ENCODE measurements around the gene ADGRV1. TPM values are rescaled to one million over a fixed set of nuclear protein-coding genes. Genes with fewer than 3 reads are reported as not detected.
"Not testable (repeated sequence)": the region's sequence is repeated elsewhere in the genome, so short reads cannot be mapped to it uniquely, and the experiment has no call there.

Gene ADGRV1
- total RNA-seq, 1 donor from 2014 or later: 474 TPM

- DNase-seq: no peak
Measured at GRCh38 chr5:91006713-91007112, 448.1 kb downstream of the ADGRV1 start.

- no peak for DNase-seq
Measured at GRCh38 chr5:91007251-91007650, 448.7 kb downstream of the ADGRV1 start.

GRCh38 chr5:91007780-91008402, 449.3 kb downstream of the ADGRV1 start:
- no peak for DNase-seq

- no peak for DNase-seq
Measured at GRCh38 chr5:91010090-91010489, 451.5 kb downstream of the ADGRV1 start.

- DNase-seq: no peak
Measured at GRCh38 chr5:91011029-91011428, 452.4 kb downstream of the ADGRV1 start.

- DNase-seq: not testable (repeated sequence)
Measured at GRCh38 chr5:91012867-91013266, 454.3 kb downstream of the ADGRV1 start.

GRCh38 chr5:91016322-91016721, 457.7 kb downstream of the ADGRV1 start:
- DNase-seq: no peak

GRCh38 chr5:91016954-91017700, 458.5 kb downstream of the ADGRV1 start:
- DNase-seq: no peak

- no peak for DNase-seq
Measured at GRCh38 chr5:91018200-91018599, 459.6 kb downstream of the ADGRV1 start.

- no peak for DNase-seq
Measured at GRCh38 chr5:91018712-91019371, 460.2 kb downstream of the ADGRV1 start.

GRCh38 chr5:91020065-91020800, 461.6 kb downstream of the ADGRV1 start:
- DNase-seq: no peak

GRCh38 chr5:91022518-91022917, 463.9 kb downstream of the ADGRV1 start:
- DNase-seq: no peak

GRCh38 chr5:91024206-91024605, 465.6 kb downstream of the ADGRV1 start:
- DNase-seq: no peak

- no peak for DNase-seq
Measured at GRCh38 chr5:91024727-91025126, 466.1 kb downstream of the ADGRV1 start.

GRCh38 chr5:91025449-91025848, 466.9 kb downstream of the ADGRV1 start:
- DNase-seq: no peak

- no peak for DNase-seq
Measured at GRCh38 chr5:91025956-91026355, 467.4 kb downstream of the ADGRV1 start.

GRCh38 chr5:91026466-91026865, 467.9 kb downstream of the ADGRV1 start:
- no peak for DNase-seq

- DNase-seq: no peak
Measured at GRCh38 chr5:91027405-91028139, 469.0 kb downstream of the ADGRV1 start.

- DNase-seq: no peak
Measured at GRCh38 chr5:91028499-91028956, 469.9 kb downstream of the ADGRV1 start.

GRCh38 chr5:91030521-91031401, 472.2 kb downstream of the ADGRV1 start:
- DNase-seq: no peak

- no peak for DNase-seq
Measured at GRCh38 chr5:91031402-91031752, 472.8 kb downstream of the ADGRV1 start.

Data from occipital lobe (tissue), 2 donors.